H1 (cell line): ENCODE measurements around the gene ATPAF1. TPM values are rescaled to one million over a fixed set of nuclear protein-coding genes. Genes with fewer than 3 reads are reported as not detected.

Source experiments
- CTCF ChIA-PET: fragments of 300-600 bp; sonication (Branson Sonifier 250); formaldehyde crosslinking; loops from one replicate; lab custom pipeline; 2021; ENCODE audit not compliant: partially characterized antibody; lab: Charles Lee
- POLR2A ChIA-PET: fragments of 300-600 bp; sonication (Branson Sonifier 250); formaldehyde crosslinking; loops from one replicate; lab custom pipeline; 2021; ENCODE audit warnings: inconsistent platforms; ENCODE audit not compliant: partially characterized antibody; lab: Charles Lee
- DNase-seq, 2 experiments: peaks; one replicate each; pipeline versions ENCODE4 v3.0.0 to v3.0.0-alpha.2; 2010 to 2022; ENCODE audit warnings: low spot score in 2 of 2, low read depth in 1 of 2, mixed read lengths in 1 of 2
- FAIRE-seq: peaks from 2 replicates; lab custom pipeline; 2011; peaks lifted over from hg19 to GRCh38; lab: Jason Lieb, UNC
- H2AFZ ChIP-seq: 2 replicates; pipeline ENCODE4 v1.8.1; 2012; ENCODE audit warnings: low read length, inconsistent platforms
- H2AK5ac ChIP-seq: 2 replicates; pipeline ENCODE4 v1.6.1; 2013; ENCODE audit warnings: low read depth, low read length
- H2BK120ac ChIP-seq: replicated peaks from 2 replicates; pipeline ENCODE3; 2013; ENCODE audit warnings: low read depth, low read length, inconsistent platforms
- H2BK12ac ChIP-seq: 2 replicates; pipeline ENCODE4 v1.6.1; 2013; ENCODE audit warnings: low read depth, low read length
- H2BK15ac ChIP-seq: 2 replicates; pipeline ENCODE4 v1.6.1; 2013; ENCODE audit warnings: low read length
- H2BK20ac ChIP-seq: 2 replicates; pipeline ENCODE4 v1.6.1; 2013; ENCODE audit warnings: low read length
- H2BK5ac ChIP-seq: 2 replicates; pipeline ENCODE4 v1.6.1; 2013; ENCODE audit warnings: low read depth, low read length
- H3K14ac ChIP-seq: 2 replicates; pipeline ENCODE4 v1.6.1; 2013; ENCODE audit warnings: inconsistent platforms; ENCODE audit not compliant: insufficient read length
- H3K18ac ChIP-seq: 2 replicates; pipeline ENCODE4 v1.6.1; 2013; ENCODE audit warnings: low read length; ENCODE audit errors: extremely low read depth
- H3K23ac ChIP-seq: 2 replicates; pipeline ENCODE4 v1.6.1; 2013; ENCODE audit warnings: inconsistent platforms; ENCODE audit not compliant: insufficient read length
- H3K23me2 ChIP-seq: 2 replicates; pipeline ENCODE4 v1.6.1; 2013; ENCODE audit warnings: low read depth, low read length
- H3K27ac ChIP-seq: 2 replicates; pipeline ENCODE4 v1.6.1; 2011; ENCODE audit warnings: low read depth, low read length, inconsistent platforms
- H3K27me3 ChIP-seq, 4 experiments: replicated peaks in 1 of 4; 1 replicate in 1 of 4; 2 replicates in 3 of 4; pipeline versions ENCODE4 v1.6.1 to v1.8.1; 2011 to 2013; ENCODE audit warnings: low read length in 3 of 4, mild to moderate bottlenecking in 3 of 4, inconsistent platforms in 2 of 4, mixed read lengths in 2 of 4, moderate library complexity in 1 of 4; ENCODE audit not compliant: control insufficient read depth in 3 of 4, insufficient read depth in 3 of 4; ENCODE audit errors: extremely low read depth in 1 of 4
- H3K36me3 ChIP-seq, 4 experiments: 2 replicates each; pipeline versions ENCODE4 v1.6.1 to v1.8.1; 2011 to 2013; ENCODE audit warnings: mild to moderate bottlenecking in 4 of 4, low read length in 3 of 4, moderate library complexity in 2 of 4, control low read depth in 1 of 4, inconsistent platforms in 1 of 4; ENCODE audit not compliant: insufficient read depth in 4 of 4, control insufficient read depth in 2 of 4
- H3K4ac ChIP-seq: replicated peaks from 2 replicates; pipeline ENCODE3; 2013; ENCODE audit warnings: low read length, low read depth, mixed read lengths, inconsistent platforms; ENCODE audit not compliant: insufficient read length
- H3K4me1 ChIP-seq, 4 experiments: replicated peaks in 1 of 4; 1 replicate in 1 of 4; 2 replicates in 3 of 4; pipeline versions ENCODE4 v1.6.1 to v1.8.1; 2011 to 2013; ENCODE audit warnings: low read length in 3 of 4, inconsistent platforms in 2 of 4, mixed read lengths in 1 of 4; ENCODE audit not compliant: insufficient read depth in 4 of 4, control insufficient read depth in 3 of 4
- H3K4me2 ChIP-seq, 2 experiments: 2 replicates each; pipeline versions ENCODE4 v1.6.1 to v1.8.1; 2011 to 2013; ENCODE audit warnings: low read depth in 2 of 2, low read length in 2 of 2, control low read depth in 1 of 2, inconsistent platforms in 1 of 2, mild to moderate bottlenecking in 1 of 2; ENCODE audit not compliant: insufficient read depth in 1 of 2
- H3K4me3 ChIP-seq, 4 experiments: fragments of 200-600, 300-600 bp in 1 of 4; sonication (generic), shearing (Covaris generic), sonication (Bioruptor Twin) in 1 of 4; 2 replicates each; pipeline versions ENCODE4 v1.5.1 to v1.8.1; 2011 to 2016; ENCODE audit warnings: low read length in 4 of 4, low read depth in 3 of 4, control low read depth in 2 of 4, inconsistent platforms in 2 of 4, mild to moderate bottlenecking in 2 of 4, mixed read lengths in 1 of 4, moderate library complexity in 1 of 4; ENCODE audit not compliant: insufficient read depth in 2 of 4; ENCODE audit errors: extremely low read depth in 1 of 4
- H3K56ac ChIP-seq: replicated peaks from 2 replicates; pipeline ENCODE3; 2013; ENCODE audit warnings: low read depth, mild to moderate bottlenecking, mixed read lengths, low read length, inconsistent platforms; ENCODE audit not compliant: insufficient read length
- H3K79me1 ChIP-seq: 2 replicates; pipeline ENCODE4 v1.6.1; 2013; ENCODE audit warnings: low read depth, low read length, control low read depth
- H3K79me2 ChIP-seq, 2 experiments: 2 replicates each; pipeline versions ENCODE4 v1.6.1 to v1.8.1; 2012 to 2013; ENCODE audit warnings: low read length in 2 of 2, mild to moderate bottlenecking in 2 of 2, inconsistent platforms in 1 of 2; ENCODE audit not compliant: insufficient read depth in 2 of 2, control insufficient read depth in 1 of 2
- H3K9ac ChIP-seq, 4 experiments: replicated peaks in 1 of 4; 1 replicate in 1 of 4; 2 replicates in 3 of 4; pipeline versions ENCODE4 v1.6.1 to v1.8.1; 2011 to 2013; ENCODE audit warnings: low read depth in 3 of 4, low read length in 3 of 4, control low read depth in 2 of 4, mild to moderate bottlenecking in 2 of 4, moderate library complexity in 2 of 4, inconsistent platforms in 1 of 4; ENCODE audit errors: extremely low read depth in 1 of 4
- H3K9me3 ChIP-seq, 2 experiments: 2 replicates each; pipeline versions ENCODE4 v1.6.1 to v1.8.1; 2012 to 2013; ENCODE audit warnings: mild to moderate bottlenecking in 2 of 2, moderate library complexity in 2 of 2, control low read depth in 1 of 2, inconsistent platforms in 1 of 2, low read depth in 1 of 2, low read length in 1 of 2, mixed read lengths in 1 of 2; ENCODE audit not compliant: insufficient read depth in 2 of 2
- H4K20me1 ChIP-seq, 2 experiments: replicated peaks in 1 of 2; 2 replicates each; pipeline versions ENCODE3 to v1.8.1; 2011 to 2013; ENCODE audit warnings: inconsistent platforms in 2 of 2, low read length in 2 of 2, mild to moderate bottlenecking in 1 of 2; ENCODE audit not compliant: insufficient read depth in 2 of 2, control insufficient read depth in 1 of 2
- H4K5ac ChIP-seq: 2 replicates; pipeline ENCODE4 v1.6.1; 2013; ENCODE audit warnings: low read length, low read depth, mixed read lengths, inconsistent platforms; ENCODE audit not compliant: insufficient read length
- H4K8ac ChIP-seq: 2 replicates; pipeline ENCODE4 v1.8.0; 2013; ENCODE audit warnings: mild to moderate bottlenecking, moderate library complexity, low read length, inconsistent platforms; ENCODE audit not compliant: insufficient read depth; ENCODE audit errors: extremely low read depth
- H4K91ac ChIP-seq: replicated peaks from 2 replicates; pipeline ENCODE3; 2013; ENCODE audit warnings: low read length, mixed read lengths, inconsistent platforms; ENCODE audit not compliant: insufficient read length
- BACH1 ChIP-seq: IDR thresholded peaks from 2 replicates; pipeline ENCODE4 v1.6.1; 2012; ENCODE audit warnings: low read length, improper control_type of control experiment
- EGR1 ChIP-seq: IDR thresholded peaks from 2 replicates; pipeline ENCODE4 v1.6.1; 2011; ENCODE audit warnings: low read depth, low read length, borderline replicate concordance
- JUND ChIP-seq: IDR thresholded peaks from 2 replicates; pipeline ENCODE4 v1.6.1; 2011; ENCODE audit warnings: mild to moderate bottlenecking, improper control_type of control experiment, low read length
- NANOG ChIP-seq: IDR thresholded peaks from 2 replicates; pipeline ENCODE4 v1.6.1; 2011; ENCODE audit warnings: low read length, low read depth, mild to moderate bottlenecking, inconsistent platforms; ENCODE audit not compliant: insufficient read depth, poor library complexity, severe bottlenecking
- SIX5 ChIP-seq: IDR thresholded peaks from 2 replicates; pipeline ENCODE4 v1.6.1; 2011; ENCODE audit warnings: mild to moderate bottlenecking, low read depth, low read length
- TCF12 ChIP-seq: IDR thresholded peaks from 2 replicates; pipeline ENCODE4 v1.6.1; 2011; ENCODE audit warnings: low read depth, mild to moderate bottlenecking, low read length
- TEAD4 ChIP-seq: IDR thresholded peaks from 2 replicates; pipeline ENCODE4 v1.6.1; 2012; ENCODE audit warnings: low read depth, low read length, inconsistent platforms, mixed read lengths
- WGBS, 2 experiments: shearing (Covaris generic) in 1 of 2; methylation state at CpG; one replicate each; pipeline versions ENCODE4 v1.1.6 to v1.1.7; 2013 to 2015; ENCODE audit warnings: low lambda C conversion rate in 2 of 2, mixed read lengths in 2 of 2, inconsistent platforms in 1 of 2, low coverage in 1 of 2, missing lambda C conversion rate in 1 of 2; ENCODE audit not compliant: insufficient replicate concordance in 2 of 2, insufficient coverage in 1 of 2, insufficient read length in 1 of 2; ENCODE audit errors: extremely low coverage in 1 of 2, missing lambda C conversion rate in 1 of 2; 5-methylcytosine and 5-hydroxymethylcytosine counted together
- polyA plus RNA-seq, 7 experiments: library from polyadenylated mRNA; depleted of rRNA in 3 of 7; stranded (reverse) in 5 of 7; unstranded in 2 of 7; fragments of >200 nt in 5 of 7; fragments of 200-250 nt in 2 of 7; gene quantifications; 1 replicate in 5 of 7; 2 replicates in 1 of 7; 4 replicates in 1 of 7; pipeline versions ENCODE4 v1.2.1 to v1.2.3, GENCODE V29; 2011 to 2013; ENCODE audit warnings: missing spikeins in 2 of 7, mixed read lengths in 2 of 7
- total RNA-seq: library from RNA; stranded (reverse); fragmentation: NEBNext Ultra II Directional; extraction: Animal tissue kit (Norgen Biotek cat#: 25700); gene quantifications from 2 replicates; pipeline ENCODE4 v1.2.1, GENCODE V29; 2021
- TF ChIP-seq, protein P1 (sequence below): IDR thresholded peaks from 2 replicates; pipeline ENCODE4 v1.6.1; 2012; ENCODE audit warnings: inconsistent platforms
- TF ChIP-seq, protein P2 (sequence below), 3 experiments: IDR thresholded peaks; 1 replicate in 2 of 3; 2 replicates in 1 of 3; pipeline versions ENCODE4 v1.5.1 to v1.6.1; 2011; ENCODE audit warnings: low read length in 3 of 3, mild to moderate bottlenecking in 3 of 3, inconsistent platforms in 2 of 3, low read depth in 1 of 3, moderate library complexity in 1 of 3; ENCODE audit not compliant: insufficient read depth in 1 of 3; ENCODE audit errors: control extremely low read depth in 1 of 3
- TF ChIP-seq, protein P3 (sequence below): IDR thresholded peaks from 2 replicates; pipeline ENCODE4 v1.6.1; 2012; ENCODE audit warnings: inconsistent platforms

ATPAF1 gene
- total and polyA plus RNA-seq, 2 of the 8 experiments (the other 6 are each of a cell fraction or from before 2014, with no cell fraction given) = 46.7 to 55.9 TPM

DNA sequence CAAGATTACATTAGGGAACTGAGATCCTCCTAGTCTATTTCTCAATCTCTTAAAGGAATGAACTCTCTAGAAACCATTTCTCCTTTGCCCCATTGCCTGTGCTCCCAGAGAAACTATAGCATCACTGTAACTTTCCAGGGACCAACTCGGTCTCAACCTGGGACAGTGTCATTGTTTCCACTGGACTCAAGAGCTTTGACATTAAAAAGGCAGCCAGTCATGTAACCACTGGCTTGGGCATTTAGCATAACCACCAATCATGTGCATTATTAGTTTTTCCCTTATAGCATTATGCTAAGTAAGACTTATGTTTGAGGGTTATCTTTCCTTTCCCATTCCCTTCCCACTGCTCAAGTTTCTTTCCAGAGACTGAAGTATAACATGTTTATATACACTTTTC, 21.7 kb upstream of the ATPAF1 start:
- DNase-seq (no peak), FAIRE-seq (no peak)
- ChIA-PET CTCF (interaction anchor here (0.7 kb wide), 1 partner anchor 13 kb away, joined by 3 read pairs; no protein-coding TSS in a partner anchor), POLR2A (no interaction called here)
- H3K79me2 ChIP-seq = no peaks in the 10 kb centered on the region
- no peak overlapping the region for H3K9ac ChIP-seq
- no peak overlapping the region for H2AFZ ChIP-seq
- H3K4me1 ChIP-seq = no peaks in the 10 kb centered on the region; a peak in 1 of 7 replicates
- no peaks in the 10 kb centered on the region for H3K9me3 ChIP-seq
- H4K91ac ChIP-seq = no peak overlapping the region
- H2BK120ac ChIP-seq = no peak overlapping the region
- H3K4me2 ChIP-seq = no peak overlapping the region
- no peak overlapping the region for H2BK15ac ChIP-seq
- no peak overlapping the region for H3K14ac ChIP-seq
- no peak overlapping the region for H3K23ac ChIP-seq
- H3K79me1 ChIP-seq = no peaks in the 10 kb centered on the region
- peaks cover 0 to 4% of the 10 kb centered on the region in 2 experiments for H4K20me1 ChIP-seq
- TF ChIP-seq, protein P1, sequence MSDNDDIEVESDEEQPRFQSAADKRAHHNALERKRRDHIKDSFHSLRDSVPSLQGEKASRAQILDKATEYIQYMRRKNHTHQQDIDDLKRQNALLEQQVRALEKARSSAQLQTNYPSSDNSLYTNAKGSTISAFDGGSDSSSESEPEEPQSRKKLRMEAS = no peak
- TF ChIP-seq EGR1 = no peak
- TF ChIP-seq, protein P2, sequence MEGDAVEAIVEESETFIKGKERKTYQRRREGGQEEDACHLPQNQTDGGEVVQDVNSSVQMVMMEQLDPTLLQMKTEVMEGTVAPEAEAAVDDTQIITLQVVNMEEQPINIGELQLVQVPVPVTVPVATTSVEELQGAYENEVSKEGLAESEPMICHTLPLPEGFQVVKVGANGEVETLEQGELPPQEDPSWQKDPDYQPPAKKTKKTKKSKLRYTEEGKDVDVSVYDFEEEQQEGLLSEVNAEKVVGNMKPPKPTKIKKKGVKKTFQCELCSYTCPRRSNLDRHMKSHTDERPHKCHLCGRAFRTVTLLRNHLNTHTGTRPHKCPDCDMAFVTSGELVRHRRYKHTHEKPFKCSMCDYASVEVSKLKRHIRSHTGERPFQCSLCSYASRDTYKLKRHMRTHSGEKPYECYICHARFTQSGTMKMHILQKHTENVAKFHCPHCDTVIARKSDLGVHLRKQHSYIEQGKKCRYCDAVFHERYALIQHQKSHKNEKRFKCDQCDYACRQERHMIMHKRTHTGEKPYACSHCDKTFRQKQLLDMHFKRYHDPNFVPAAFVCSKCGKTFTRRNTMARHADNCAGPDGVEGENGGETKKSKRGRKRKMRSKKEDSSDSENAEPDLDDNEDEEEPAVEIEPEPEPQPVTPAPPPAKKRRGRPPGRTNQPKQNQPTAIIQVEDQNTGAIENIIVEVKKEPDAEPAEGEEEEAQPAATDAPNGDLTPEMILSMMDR (IDR thresholded peaks at IDR 0.05; ENCODE audit: control extremely low read depth in 1 of 3, insufficient read depth in 1 of 3, low read depth in 1 of 3, low read length in 3 of 3) = no peak
- no peak for TF ChIP-seq BACH1
- TF ChIP-seq, protein P3, sequence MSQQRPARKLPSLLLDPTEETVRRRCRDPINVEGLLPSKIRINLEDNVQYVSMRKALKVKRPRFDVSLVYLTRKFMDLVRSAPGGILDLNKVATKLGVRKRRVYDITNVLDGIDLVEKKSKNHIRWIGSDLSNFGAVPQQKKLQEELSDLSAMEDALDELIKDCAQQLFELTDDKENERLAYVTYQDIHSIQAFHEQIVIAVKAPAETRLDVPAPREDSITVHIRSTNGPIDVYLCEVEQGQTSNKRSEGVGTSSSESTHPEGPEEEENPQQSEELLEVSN = no peak
- no peak for TF ChIP-seq NANOG
- no peak for TF ChIP-seq TEAD4
- TF ChIP-seq SIX5 = no peak
- no peak for TF ChIP-seq TCF12
- TF ChIP-seq JUND = no peak
- no peak overlapping the region for H3K4ac ChIP-seq
- no peak overlapping the region for H3K18ac ChIP-seq
- H2BK12ac ChIP-seq = no peak overlapping the region
- no peak overlapping the region for H2BK5ac ChIP-seq
- WGBS, 2 experiments = 75% methylated on average over 1 of the region's 1 CpG; no CpG with 5 or more reads in 1 of the 2 experiments
- no peak overlapping the region for H3K4me3 ChIP-seq
- H4K8ac ChIP-seq = no peak overlapping the region
- H2BK20ac ChIP-seq = no peak overlapping the region
- H3K56ac ChIP-seq = no peak overlapping the region
- no peak overlapping the region for H2AK5ac ChIP-seq
- no peaks in the 10 kb centered on the region for H3K27me3 ChIP-seq
- no peak overlapping the region for H3K27ac ChIP-seq
- H4K5ac ChIP-seq = no peak overlapping the region
- peaks cover 11 to 62% (median 56%) of the 10 kb centered on the region in 4 experiments for H3K36me3 ChIP-seq
- no peaks in the 10 kb centered on the region for H3K23me2 ChIP-seq
